ENCODE results near the gene SLX4IP. TPM values are rescaled to one million over a fixed set of nuclear protein-coding genes. Genes with fewer than 3 reads are reported as not detected.

Gene SLX4IP
- total RNA-seq: 3.5 and 4.7 TPM in 2 replicates

DNA sequence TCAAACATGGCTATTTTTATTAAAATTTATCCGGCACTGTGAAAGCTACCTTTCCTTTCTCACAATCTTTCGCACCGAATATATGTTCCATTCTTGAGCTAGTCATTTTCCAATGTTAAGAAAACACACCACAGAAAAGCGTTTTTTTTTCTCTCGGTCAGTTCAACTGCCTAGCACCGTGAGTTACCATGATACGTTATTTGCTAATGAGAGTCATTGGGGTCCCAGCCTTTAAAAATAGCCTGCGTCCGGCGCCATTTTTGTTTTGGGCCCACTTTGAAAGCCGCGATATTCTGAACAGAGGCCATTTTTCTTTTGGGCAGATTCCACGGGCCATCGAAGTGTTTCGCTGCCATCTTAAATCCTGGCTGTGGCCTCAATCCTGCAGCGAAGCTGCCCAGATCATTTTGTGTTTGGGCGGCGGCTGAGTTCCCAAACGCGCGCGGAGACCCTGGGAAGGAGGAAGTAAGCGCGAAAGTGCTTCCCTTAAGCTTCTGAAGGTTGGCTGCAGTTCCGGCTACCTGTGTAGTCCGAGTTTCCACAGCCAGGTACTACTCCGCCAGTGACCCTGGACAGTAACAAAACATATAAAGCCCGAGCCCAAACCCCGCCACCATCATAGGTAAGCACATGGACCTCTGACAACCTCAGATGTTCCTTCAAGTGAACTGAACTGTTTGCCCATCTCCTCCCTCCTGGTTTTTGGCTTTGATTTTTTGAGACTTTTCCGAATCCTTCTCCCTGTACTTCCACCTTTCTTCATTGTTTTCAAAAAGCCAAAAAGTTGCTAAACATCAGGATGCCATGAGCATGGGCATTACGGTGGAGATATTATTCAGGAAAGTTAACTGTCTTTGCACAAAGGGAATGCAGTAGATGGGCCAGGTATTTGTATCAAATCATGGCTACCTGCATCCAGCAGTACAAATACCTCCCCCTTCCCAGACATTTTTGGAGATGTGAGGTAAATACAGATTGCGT lies at the start of gene SLX4IP:
SLX4IP (plus strand) TSS at position 474 of the 981 bp plus-strand sequence. CDS start 22,900 bp downstream, outside the sequence.

DNA sequence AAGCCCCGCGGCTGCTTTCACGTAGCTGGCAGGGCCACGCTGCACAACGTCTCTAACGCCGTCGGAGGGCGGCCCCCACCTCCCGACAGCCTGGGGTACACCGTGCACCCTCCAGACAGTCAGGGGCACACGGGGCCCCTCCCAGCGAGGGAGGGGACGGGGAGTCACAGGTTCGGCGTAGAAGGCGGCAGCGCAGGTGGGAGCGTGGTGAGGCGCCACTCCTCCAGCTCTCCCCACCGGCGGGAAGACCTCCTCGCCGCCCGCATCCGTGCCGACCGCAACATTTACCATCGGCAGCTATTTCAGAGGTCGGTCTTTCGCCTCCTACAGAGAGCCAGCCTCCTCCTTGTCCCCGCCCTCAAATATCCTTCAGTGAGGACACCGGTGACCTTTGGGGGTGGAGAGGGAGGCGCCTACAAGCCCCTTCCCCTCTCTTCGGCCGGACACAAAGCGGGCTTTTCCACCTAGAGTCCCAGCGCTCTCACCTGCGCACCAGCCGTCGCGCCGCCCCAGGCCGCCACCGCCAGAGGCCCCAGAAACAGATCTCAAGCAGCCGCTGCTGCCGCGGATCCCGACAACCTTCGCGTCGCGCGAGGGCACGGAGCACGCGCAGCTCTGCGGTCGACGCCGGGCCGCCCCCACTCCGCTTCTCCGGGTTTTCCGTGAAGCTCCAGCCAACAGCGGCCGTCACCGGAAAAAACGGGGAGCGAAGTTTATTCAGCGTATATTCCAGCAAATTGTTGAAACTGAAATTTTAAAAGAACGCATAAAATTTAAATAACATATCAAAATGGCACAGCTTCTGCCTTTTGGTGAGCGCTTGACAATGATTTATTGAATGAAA lies 1.3 kb upstream of the SLX4IP start, which contains the start of gene MKKS:
MKKS (minus strand) TSS at position 600 of the 844 bp plus-strand sequence. CDS start 20,708 bp downstream, outside the sequence.

DNA sequence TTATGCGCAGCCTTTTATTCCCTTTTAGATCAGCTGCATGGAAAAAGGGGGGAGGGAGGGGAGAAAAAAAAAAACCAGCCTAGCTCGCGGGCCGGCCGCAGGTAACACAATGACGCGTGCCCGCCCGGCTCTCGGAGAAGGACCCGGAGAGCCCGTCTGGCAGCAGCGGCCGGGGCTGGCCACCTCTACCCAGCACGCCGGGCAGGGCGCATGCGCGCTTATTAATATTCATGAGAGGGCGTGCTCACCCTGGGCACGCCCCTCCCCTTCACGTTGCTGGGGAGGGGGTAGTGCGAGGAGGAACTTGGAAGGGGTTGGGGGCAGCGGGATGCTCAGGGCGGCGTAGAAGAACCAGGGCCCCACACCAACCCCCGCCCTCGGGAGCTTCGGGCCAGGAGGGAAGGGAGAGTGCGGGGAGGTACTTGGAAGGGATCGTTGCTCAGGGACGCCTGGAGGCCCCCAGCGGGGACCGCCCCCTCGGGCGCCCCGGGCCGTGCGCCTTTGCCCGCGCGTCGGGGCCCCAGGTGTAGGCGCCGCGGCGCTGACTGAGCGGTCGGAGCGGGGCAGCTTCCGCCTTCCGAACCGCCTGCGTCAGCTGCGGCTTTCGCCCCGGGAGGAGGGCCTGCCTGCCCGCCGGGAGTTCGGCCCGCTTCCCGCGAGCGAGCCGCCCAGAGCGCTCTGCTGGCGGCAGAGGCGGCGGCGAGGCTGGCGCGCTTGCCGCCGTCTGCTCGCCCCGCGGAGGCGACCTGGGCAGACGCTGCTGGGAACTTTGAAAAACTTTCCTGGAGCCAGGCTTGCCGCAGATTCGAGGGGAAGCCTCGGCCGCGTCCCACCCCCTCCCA lies 239.0 kb downstream of the SLX4IP start, which contains the start of gene JAG1:
JAG1 (minus strand) TSS at position 158 of the 842 bp plus-strand sequence. CDS start 469 bp downstream, outside the sequence.

Other genes starting within 250 kb of the SLX4IP start
- gene SNAP25, start 216.5 kb upstream of the SLX4IP start, total RNA-seq: 0.33 TPM in 1 of 2 replicates, not detected in the other
- 6.4 and 6.7 TPM in 2 replicates for gene MKKS, start 1.1 kb upstream of the SLX4IP start, total RNA-seq
- gene JAG1, start 238.7 kb downstream of the SLX4IP start, total RNA-seq: 145 and 169 TPM in 2 replicates

All from airway epithelial cell (primary cell).